ENCODE data around the gene PHOX2B. TPM values are rescaled to one million over a fixed set of nuclear protein-coding genes. Genes with fewer than 3 reads are reported as not detected.
A peak's percentile ranks its signal among the peaks of the same experiment; 100 is the strongest.

Gene PHOX2B
- total RNA-seq, 1 experiment from 2014 or later = not detected

GRCh38 chr4:41709844-41710481 lies 38.6 kb downstream of the PHOX2B start:
- ATAC-seq = no peak
- Histone ChIP-seq H2AFZ (ENCODE audit: low read depth, low read length, poor library complexity, severe bottlenecking) (no peak overlapping the region), H3K36me3 (ENCODE audit: control insufficient read depth in 1 of 2, insufficient read depth in 2 of 2, low read length in 2 of 2) (no peaks in the 10 kb centered on the region), H3K27ac (ENCODE audit: low read depth, low read length) (no peak overlapping the region), H3K9me2 (ENCODE audit: insufficient read depth) (no peaks in the 10 kb centered on the region), H3K4me3 (replicated peaks in 1 of 2; ENCODE audit: low read depth in 1 of 2, low read length in 2 of 2) (no peak overlapping the region), H4K20me1 (ENCODE audit: insufficient read depth) (no peaks in the 10 kb centered on the region), H3K79me2 (ENCODE audit: insufficient read depth, low read length) (no peaks in the 10 kb centered on the region), H3K27me3 (ENCODE audit: insufficient read depth, low read length) (peaks cover 5% of the 10 kb centered on the region; the same call in 1 of the 2 replicates), H3K4me2 (ENCODE audit: low read length) (peak overlapping the region; percentile 13; the same call in 1 of the 2 replicates), H3K9ac (ENCODE audit: low read length) (no peak overlapping the region), H3K4me1 (ENCODE audit: control insufficient read depth in 1 of 2, insufficient read depth in 2 of 2, low read length in 2 of 2) (0 out of 4 replicates have a peak, but pooled peaks cover 0 to 4% of the 10 kb centered on the region in 2 experiments), H3K9me3 (ENCODE audit: control insufficient read depth in 1 of 2, insufficient read depth in 1 of 2, low read depth in 1 of 2, low read length in 2 of 2) (no peaks in the 10 kb centered on the region)
- DNase-seq (ENCODE audit: low read depth, low spot score) = no peak
- BruUV-seq (replicated peaks) = no TSS peak
- intact Hi-C loops (cut with micrococcal nuclease) = no loop called here
- RAD21 ChIA-PET (ENCODE audit: low non-redundant PET in 1 of 2, low total read pairs in 2 of 2, uncharacterized antibody in 2 of 2, unreplicated experiment in 2 of 2) = no interaction called here
- CTCF ChIA-PET = no interaction called here
- POLR2A ChIA-PET = no interaction called here
- no peak for TF ChIP-seq RAD21 (IDR thresholded peaks at IDR 0.05; ENCODE audit: low read depth)
- no peak for TF ChIP-seq SIN3A (IDR thresholded peaks at IDR 0.05; ENCODE audit: low read depth)
- TF ChIP-seq CTCF (IDR thresholded peaks at IDR 0.05 in 2 of 3, conservative IDR thresholded peaks at IDR 0.05 in 1 of 3; ENCODE audit: borderline replicate concordance in 1 of 3, insufficient read depth in 1 of 3, low read depth in 2 of 3, low read length in 2 of 3) = no peak
- TF ChIP-seq ELF1 (IDR thresholded peaks at IDR 0.05; ENCODE audit: borderline replicate concordance, low read depth) = no peak
- TF ChIP-seq TCF7L2 (IDR thresholded peaks at IDR 0.05; ENCODE audit: borderline replicate concordance, extremely low read depth, insufficient read depth, insufficient read length) = no peak
- TF ChIP-seq EZH2phosphoT487 (IDR thresholded peaks at IDR 0.05; ENCODE audit: borderline replicate concordance) = no peak
- TF ChIP-seq YY1 (IDR thresholded peaks at IDR 0.05; ENCODE audit: extremely low read depth, insufficient replicate concordance, low read depth, low read length) = no peak
- no peak for TF ChIP-seq EZH2 (IDR thresholded peaks at IDR 0.05)
- TF ChIP-seq ZFX (IDR thresholded peaks at IDR 0.05) = no peak
- no peak for TF ChIP-seq ATF3 (IDR thresholded peaks at IDR 0.05)
- no peak for TF ChIP-seq ZNF274 (IDR thresholded peaks at IDR 0.05; ENCODE audit: low read depth, low read length)
- no peak for TF ChIP-seq POLR2A (IDR thresholded peaks at IDR 0.05; ENCODE audit: borderline replicate concordance, extremely low read depth, insufficient read depth, insufficient read length)
- TF ChIP-seq FOSL1 (IDR thresholded peaks at IDR 0.05; ENCODE audit: low read depth) = no peak
- TF ChIP-seq REST (IDR thresholded peaks at IDR 0.05; ENCODE audit: low read depth) = no peak
- no peak for TF ChIP-seq CEBPB (IDR thresholded peaks at IDR 0.05; ENCODE audit: low read depth)
- TF ChIP-seq SP1 (IDR thresholded peaks at IDR 0.05; ENCODE audit: low read depth) = no peak

Measured in HCT116 (cell line).